Stimulated activated CD4-positive, alpha-beta T cell treated with anti-CD3 and anti-CD28 coated beads, Interleukin-15, amount 100 ng/mL, for 48 hours (primary cell): Measurements from ENCODE around the gene CTDSP2.
"Not testable (repeated sequence)": the region's sequence is repeated elsewhere in the genome, so short reads cannot be mapped to it uniquely, and the experiment has no call there.

Source experiments
- DNase-seq, 2 donors: peaks; one replicate each; pipeline ENCODE4 v3.0.0-alpha.2; 2020; ENCODE audit warnings: low read depth in 2 of 2

Gene CTDSP2

GRCh38 chr12:57852620-57853500, 6.3 kb upstream of the CTDSP2 start:
- DNase-seq, result no peak

DNA sequence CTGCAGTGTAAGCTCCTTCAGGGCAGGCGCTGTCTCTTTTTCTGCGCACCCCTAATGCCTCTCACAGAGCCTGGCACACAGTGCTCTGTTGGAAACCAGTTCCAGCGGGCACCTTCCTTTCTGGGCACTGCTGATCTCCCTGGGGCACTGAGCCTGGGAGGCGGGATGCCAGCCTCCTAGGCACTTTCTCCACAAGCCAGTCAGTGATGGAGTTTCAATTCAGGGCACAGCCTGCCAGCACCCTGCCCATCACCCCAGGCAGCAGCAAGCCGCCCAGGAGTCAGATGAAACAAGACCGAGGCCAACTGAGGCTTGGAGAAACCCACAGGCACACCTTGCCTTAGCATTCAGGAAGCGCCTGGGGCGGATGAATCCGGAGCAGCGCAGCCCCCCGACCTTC, 5.7 kb upstream of the CTDSP2 start:
- DNase-seq, result no peak

- no peak for DNase-seq
Measured at GRCh38 chr12:57851552-57851951, 5.0 kb upstream of the CTDSP2 start.

DNA sequence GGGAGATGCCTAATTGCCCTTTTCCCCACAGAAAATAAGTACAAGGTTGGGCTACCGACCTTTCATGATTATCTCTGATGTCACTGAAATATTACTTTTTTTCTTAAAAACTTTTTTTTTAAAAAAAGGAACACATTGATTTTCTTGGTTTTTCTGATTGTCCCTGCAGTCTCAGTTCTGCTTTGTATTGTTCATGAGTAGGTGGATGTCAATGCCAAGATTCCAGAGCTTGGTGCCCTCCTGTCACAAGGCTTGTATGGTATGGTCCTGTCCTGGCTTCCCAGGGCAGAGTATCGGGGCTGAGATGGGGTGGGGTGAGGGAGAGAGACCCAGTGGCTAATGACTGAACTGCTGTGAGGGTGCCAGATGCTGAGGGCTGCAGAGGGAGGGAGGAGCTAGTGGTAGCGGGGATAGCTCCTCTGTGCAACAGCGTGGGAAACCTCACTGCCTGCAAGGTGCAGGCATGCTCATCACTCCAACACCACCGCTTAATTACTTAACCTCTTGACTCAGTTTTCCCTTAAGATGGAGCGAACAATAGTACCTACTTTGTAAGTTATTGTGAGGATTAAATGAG, 4.4 kb upstream of the CTDSP2 start:
- no peak for DNase-seq

- DNase-seq, result not testable (repeated sequence)
Measured at GRCh38 chr12:57849447-57849846, 2.9 kb upstream of the CTDSP2 start.

GRCh38 chr12:57849035-57849434, 2.5 kb upstream of the CTDSP2 start:
- no peak for DNase-seq

GRCh38 chr12:57848208-57848607, 1.7 kb upstream of the CTDSP2 start:
- no peak for DNase-seq

DNA sequence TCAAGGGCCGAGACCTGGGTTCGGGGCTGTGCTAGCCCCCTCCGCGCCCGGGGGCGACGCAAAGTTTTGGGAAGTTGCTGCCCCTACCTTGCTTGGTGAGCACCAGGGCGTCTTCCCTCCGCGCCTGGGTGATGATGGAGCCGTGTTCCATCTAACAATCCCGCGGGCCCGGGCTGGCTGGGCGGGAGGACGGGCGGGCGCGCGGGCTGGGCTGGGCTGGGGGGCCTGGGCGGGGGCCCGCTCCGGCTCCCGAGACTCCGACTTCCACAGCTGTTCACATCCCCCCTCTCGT, 298 bp downstream of the CTDSP2 start:
- DNase-seq, result no peak

DNA sequence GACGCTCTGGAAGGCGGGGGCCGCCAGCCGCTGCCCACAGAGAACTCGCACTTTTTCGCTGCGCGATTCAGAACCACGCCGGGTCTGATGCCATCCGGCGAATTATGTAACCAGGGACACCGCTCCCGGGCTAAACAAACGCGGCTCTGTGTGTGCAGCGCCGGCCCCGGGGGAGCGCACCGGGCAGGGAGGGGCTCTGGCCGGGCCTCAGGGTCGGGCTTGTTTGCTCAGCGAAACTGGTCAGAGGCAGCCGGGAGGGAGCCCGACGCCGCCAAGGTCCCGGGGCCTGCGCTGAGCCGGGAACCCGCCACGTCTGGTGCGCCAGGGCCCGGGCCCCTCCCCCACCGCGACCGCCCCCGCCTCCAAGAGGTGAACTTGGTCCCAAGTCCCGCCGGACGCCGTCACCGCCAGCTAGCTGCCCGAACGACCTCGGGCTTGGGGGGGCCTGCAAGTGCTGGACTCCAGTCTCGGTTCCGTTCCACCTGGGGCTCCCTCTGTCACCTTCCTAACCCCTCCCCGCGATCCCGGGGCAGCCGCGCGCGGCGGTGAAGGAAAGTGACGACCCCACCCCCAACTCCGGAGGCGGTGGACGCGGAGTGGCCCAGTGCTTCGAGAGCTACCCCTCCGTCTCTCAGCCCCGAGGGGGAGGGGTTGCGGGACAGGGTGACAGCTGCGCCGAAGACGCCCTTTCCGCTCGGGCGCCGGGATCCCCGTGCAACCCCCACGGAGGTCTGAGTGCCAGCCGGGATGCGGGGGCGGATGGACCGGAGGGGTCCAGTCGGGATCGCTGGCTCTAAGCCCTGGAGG, 848 bp downstream of the CTDSP2 start:
- peak; percentile 41 to 61 for DNase-seq

GRCh38 chr12:57844709-57845477, 1.6 kb downstream of the CTDSP2 start:
- peak in 1 of 2 donors; percentile 18 for DNase-seq

GRCh38 chr12:57842342-57843294, 3.9 kb downstream of the CTDSP2 start:
- peak in 1 of 2 donors; percentile 30 for DNase-seq

- DNase-seq, result no peak
Measured at GRCh38 chr12:57841445-57841844, 5.1 kb downstream of the CTDSP2 start.

DNA sequence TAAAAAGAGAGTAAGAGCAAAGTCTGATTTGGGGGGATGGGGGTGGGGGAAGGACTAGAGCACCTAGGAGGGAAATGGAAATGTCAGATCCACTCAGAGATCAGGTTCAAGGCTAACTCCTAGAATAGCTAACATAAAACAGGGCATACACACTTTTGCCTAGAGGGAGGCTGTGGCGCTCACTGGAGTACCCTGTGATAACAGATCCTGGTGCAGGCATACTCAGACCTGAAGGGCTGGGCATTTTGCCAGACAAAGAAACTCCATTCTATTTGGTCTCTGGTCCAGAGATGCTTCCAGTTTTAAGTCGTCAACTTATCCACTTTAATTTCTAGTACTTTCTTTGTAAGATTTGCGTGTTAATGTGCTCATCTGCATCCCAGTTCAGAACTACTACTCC, 5.8 kb downstream of the CTDSP2 start:
- DNase-seq, result no peak

DNA sequence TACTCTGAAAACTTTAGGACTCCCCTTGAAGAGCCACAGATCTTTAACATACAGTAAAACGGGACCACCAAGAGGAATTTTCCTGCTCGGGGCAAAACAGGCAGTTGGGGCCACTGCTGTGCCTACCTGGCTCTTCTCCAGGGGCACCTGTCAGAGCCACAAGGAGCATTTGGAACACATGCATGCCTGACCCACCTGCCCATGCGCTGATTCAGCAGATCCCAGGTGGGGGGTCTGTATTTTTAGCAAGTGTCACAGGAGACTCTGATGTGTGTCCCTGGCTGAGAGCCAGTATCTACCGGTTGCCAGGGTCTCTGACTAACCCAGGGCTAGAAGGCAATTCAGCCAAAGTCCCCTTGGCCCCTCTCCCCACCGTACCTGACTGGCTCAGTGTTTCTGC, 6.5 kb downstream of the CTDSP2 start:
- DNase-seq, result no peak

- DNase-seq, result peak; percentile 16 to 29
Measured at GRCh38 chr12:57838594-57839302, 7.8 kb downstream of the CTDSP2 start.

- DNase-seq, result no peak
Measured at GRCh38 chr12:57837864-57838562, 8.5 kb downstream of the CTDSP2 start.

- DNase-seq, result peak in 1 of 2 donors; percentile 19
Measured at GRCh38 chr12:57836442-57837375, 9.8 kb downstream of the CTDSP2 start.
